ENCODE results near the gene ANKRD66. TPM values are rescaled to one million over a fixed set of nuclear protein-coding genes. Genes with fewer than 3 reads are reported as not detected.
"Not testable (repeated sequence)": the region's sequence is repeated elsewhere in the genome, so short reads cannot be mapped to it uniquely, and the experiment has no call there.

Gene ANKRD66
- total RNA-seq, 2 donors from 2014 or later: not detected

DNA sequence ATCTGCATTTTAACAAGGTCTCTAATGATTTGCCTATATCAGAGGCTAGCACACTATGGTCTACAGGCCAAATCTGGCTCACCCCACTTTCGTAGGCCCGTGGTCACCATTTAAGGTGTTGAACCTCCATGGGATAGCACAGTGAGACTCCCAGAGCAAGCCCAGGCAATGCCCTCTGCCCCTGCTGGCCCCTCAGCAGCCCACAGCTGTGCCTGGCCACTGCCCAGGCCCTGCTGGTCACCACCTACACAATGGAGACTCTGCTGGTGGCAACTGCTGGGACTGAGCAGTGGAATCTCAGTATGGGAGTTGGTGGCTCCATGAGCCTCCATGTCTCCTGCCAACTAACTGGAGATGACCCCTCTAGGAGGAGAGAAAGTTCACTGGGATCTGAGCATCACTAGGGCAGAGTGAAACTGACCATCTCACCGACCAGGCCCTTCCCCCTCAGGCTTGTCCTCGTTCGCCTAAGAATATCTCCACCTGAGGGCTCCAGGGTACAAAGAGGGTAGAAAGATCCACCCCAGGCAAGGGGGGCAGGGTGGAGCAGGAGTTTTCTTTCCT lies 2.3 kb downstream of the ANKRD66 start:
- intact Hi-C loops (cut with DNase I): no loop called here
- no peak for DNase-seq (ENCODE audit: low spot score)

DNA sequence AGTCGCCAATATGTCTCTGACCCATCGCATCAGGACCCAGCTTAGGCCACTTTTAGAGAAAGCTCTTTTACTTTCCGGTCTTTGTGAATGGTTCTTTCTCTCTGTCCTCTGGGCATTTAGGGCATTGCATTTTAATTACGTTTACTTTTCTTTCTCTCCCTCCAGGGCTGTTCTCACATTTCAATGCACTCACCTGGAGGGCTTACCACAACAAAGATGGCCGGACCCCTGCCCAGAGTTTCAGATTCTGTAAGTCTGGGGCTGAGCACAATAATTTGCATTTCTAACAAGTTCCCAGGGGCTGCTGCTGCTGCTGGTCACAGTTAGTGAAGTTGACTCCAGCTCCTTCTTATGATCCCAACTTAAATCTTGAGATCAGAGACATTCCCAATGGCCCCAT lies 3.0 kb downstream of the ANKRD66 start:
- intact Hi-C loops (cut with DNase I): no loop called here

DNA sequence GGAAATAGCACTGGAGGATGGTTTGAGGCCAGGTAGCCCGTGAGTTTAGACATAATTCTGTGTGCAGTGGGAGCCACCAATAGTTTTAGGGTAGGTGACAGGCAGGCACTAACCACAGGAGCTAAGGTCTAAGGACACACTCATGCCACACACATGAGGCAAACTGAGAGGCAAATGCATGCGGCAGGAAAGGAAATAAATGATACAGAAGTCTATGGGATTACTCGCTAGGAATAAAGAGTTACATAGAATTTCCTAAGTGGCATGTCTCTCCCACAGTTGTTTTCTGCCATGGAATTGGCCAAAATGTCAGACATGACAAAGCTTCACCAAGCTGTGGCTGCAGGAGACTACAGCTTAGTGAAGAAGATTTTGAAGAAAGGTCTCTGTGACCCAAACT lies 4.9 kb downstream of the ANKRD66 start:
- intact Hi-C loops (cut with DNase I): no loop called here

More for the DNA sequence above, 3.0 kb downstream of the ANKRD66 start:
- DNase-seq (ENCODE audit: low spot score): no peak

DNA sequence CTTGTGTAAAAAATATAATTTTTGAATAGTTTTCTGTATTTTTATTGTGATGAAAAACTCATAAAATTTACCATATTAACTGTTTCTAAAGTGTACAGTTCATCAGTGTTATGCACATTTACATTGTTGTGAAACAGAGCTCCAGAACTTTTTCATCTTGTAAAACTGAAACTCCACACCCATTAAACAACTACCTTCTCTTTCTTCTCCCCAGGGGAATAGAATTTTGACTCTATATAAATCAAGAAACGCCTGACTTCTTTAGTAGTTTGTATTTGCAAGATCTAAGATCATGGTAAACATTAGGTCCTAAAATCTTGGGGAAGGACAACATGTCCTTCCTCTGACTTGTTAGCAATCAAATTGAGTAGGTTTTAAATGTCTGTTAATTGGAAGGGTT lies 9.1 kb downstream of the ANKRD66 start:
- intact Hi-C loops (cut with DNase I): no loop called here

More for the DNA sequence above, 4.9 kb downstream of the ANKRD66 start:
- no peak for DNase-seq (ENCODE audit: low spot score)

DNA sequence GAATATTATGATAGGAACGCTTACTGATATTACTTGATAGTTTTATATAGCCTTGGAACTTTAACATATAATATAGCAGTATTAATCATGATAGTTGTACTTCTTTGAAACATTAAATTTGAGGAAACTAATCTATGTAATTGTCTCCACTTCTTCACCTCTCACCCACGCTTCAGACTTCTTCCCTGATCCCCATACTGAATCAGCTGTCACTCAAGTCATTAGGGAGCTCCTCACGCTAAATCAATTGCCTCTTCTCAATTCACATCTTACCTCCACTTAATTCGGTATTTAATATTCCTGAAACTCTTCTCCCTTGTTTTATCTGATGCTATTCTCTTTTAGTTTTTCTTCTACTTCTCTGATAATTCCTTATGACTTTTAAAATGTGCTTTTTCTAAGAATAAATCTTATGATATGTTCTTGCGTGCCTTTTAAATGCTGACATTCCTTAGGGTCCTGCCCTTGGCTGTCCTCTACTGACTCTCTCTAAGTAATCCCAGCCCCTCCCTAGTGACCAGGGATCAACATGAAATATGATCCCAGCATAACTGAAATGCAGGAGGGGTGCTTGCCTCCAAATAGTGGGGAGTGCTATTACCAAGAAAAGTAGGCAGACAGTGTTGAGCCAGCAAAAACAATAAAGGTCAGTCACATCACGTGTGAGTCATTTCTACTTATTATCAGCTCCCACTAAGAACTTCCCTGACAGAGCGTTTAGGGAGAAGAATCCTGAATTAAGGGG lies 9.9 kb downstream of the ANKRD66 start:
- intact Hi-C loops (cut with DNase I): no loop called here
- no peak for DNase-seq (ENCODE audit: low spot score)

More for the DNA sequence above, 9.1 kb downstream of the ANKRD66 start:
- no peak for DNase-seq (ENCODE audit: low spot score)

DNA sequence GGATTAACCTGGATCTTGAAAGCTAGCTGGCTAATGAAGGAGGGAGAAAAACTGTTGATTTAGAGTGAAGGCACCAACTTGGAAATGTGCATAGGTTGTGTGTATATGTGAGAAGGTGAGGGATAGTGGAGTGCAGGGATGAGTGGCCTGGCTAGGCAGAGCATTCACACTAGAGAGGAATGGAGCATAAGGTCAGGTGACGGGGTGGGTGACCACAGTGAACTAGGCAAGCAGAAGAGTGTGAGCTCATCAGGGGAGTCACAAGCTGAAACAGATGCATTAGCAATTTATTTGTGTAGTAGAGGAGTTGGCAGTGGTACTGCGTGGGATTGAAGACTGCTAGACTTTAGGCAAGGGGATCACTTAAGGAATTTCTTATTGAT lies 10.5 kb downstream of the ANKRD66 start:
- intact Hi-C loops (cut with DNase I): no loop called here
- DNase-seq (ENCODE audit: low spot score): no peak

DNA sequence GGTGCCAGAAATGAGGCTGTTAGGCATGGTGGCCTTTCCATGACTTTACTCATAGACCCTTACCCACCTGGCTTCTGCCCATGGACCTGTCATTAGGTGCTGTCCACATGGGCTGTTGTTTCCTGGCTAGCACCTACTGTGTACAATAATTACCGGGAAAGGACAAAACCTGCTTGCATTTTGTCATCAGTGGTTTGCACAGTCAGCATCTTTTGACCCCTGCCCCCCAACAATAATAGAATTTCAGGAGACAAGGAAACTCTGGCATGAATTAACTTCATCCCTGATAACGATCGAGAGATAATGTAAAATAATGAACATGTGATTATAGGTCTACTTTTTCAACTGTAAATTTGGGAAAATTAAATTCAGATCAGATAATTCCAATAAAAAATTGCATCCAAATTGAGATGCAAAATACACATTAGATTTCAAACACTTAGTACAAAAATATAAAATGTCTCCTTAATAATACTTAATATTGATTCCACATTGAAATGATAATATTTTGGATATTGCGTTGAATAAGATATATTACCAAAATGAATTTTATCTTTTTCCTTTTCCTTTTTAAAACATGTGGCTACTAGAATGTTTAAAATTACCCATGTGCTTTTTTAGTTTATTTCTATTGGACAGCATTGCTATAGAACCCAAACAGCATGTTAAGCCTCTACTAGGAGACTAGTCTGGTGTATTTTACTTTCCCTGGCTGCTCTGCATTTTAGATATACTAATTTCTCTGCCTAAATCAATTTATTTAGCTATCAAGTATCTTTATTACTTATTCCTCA lies 12.4 kb downstream of the ANKRD66 start:
- no peak for DNase-seq (ENCODE audit: low spot score)
- intact Hi-C loops (cut with DNase I): no loop called here

DNA sequence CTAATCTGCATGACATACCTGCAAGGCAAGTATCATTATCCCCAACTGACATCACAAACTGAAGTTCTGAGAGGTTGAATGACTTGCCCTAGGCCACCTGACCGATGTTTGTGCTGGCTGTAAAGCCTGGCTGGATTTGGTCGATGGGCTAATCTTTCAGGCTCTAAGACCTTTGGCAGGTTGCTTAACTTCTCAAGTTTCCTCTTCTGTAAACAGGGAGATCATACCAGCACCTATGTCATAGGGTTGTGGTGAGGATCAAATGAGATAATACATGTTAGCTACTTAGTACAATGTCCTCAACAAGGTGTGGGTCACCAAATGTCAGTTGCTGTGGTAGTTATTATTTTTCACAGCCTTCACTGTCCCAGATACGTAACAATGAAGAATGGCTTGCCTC lies 14.2 kb downstream of the ANKRD66 start:
- intact Hi-C loops (cut with DNase I): no loop called here
- DNase-seq (ENCODE audit: low spot score): no peak

DNA sequence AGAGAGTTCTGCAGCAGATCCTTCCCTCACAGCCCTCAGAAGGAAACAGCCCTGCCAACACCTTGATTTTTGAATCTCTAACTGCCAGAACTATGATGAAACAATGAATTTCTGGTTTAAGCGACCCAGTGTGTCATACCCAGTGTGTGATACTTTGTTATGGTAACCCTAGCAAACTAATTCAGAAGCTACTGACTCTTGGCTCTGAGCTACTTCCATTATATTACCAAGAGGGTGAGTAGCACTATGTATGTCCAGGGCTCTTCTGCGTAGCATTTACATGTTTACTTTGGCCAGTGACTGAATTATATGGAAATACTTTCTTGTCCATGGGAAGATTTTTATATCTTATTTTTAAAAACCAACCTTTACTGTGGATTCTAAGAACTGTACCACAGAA lies 16.7 kb downstream of the ANKRD66 start:
- no peak for DNase-seq (ENCODE audit: low spot score)
- intact Hi-C loops (cut with DNase I): no loop called here

DNA sequence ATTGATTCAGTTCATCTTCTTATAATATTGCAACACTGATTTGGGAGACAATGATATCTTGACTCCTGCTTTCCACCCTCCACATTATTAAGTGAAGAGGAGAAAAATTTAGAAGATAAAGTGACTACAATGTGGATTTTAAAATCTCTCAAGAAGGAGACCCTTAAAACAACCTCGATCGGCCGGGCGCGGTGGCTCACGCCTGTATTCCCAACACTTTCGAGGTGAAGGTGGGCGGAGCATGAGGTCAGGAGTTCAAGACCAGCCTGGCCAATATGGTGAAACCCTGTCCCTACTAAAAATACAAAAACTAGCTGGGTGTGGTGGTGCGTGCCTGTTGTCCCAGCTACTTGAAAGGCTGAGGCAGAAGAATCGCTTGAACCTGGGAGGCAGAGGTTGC lies 17.5 kb downstream of the ANKRD66 start:
- DNase-seq (ENCODE audit: low spot score); intact Hi-C loops (cut with DNase I): not testable (repeated sequence)

DNA sequence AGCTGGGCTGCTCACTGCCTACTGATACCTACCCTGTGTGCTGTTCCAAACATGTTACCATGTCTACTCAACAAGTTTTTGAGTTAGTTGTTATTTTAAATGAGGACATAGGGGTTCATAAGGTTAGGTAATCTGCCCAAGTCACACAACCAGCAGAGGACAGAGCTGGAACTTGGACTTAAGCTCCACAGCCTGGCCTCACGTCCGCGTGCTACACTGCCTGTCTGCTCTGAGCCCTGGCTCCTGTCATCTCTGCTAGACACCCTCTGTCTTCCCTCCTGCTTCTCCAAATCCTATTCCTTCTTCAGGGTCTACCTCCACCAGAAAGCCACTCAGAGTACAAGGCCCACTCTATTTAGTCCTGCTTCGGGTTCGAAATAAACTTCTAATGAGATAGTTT lies 18.2 kb downstream of the ANKRD66 start:
- intact Hi-C loops (cut with DNase I): no loop called here
- no peak for DNase-seq (ENCODE audit: low spot score)

DNA sequence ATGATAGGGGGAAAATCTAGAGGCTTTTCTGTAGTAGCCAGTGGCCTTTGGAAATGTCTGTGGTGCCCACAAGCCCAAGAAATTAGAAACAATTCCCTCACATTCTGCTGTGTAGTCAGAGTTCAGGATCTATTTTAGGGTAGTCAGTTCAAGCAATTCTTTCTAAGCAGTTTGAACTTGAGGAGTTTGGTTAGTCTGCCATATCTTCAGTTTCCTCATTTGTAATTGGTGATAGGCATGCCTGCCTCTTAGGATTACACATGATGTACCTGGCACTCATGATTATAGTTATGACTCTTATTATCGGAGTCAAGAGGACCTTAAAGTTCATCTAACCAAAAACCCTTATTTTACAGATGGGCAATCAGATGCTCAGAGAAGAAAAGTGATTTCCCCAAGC lies 25.3 kb downstream of the ANKRD66 start:
- no peak for DNase-seq (ENCODE audit: low spot score)
- intact Hi-C loops (cut with DNase I): no loop called here

DNA sequence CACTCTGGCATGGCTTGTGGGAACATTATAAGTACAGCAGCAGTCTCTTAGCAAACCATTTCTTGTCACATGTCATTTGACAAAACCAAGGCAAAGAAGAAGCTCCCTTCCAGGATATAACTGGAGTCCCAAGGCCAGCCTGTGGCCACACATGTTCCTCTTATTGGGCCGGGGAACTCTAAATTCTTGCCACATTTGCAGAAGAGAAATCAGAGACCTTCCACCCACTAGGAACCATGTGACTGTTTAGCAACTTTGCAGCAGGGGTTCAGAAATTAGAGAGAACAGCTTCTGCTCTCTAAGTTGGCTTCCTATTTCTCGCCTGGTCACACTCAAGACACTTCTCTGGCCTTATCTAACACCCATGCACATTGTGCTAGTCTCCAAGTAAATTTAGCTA lies 26.0 kb downstream of the ANKRD66 start:
- intact Hi-C loops (cut with DNase I): no loop called here
- no peak for DNase-seq (ENCODE audit: low spot score)

DNA sequence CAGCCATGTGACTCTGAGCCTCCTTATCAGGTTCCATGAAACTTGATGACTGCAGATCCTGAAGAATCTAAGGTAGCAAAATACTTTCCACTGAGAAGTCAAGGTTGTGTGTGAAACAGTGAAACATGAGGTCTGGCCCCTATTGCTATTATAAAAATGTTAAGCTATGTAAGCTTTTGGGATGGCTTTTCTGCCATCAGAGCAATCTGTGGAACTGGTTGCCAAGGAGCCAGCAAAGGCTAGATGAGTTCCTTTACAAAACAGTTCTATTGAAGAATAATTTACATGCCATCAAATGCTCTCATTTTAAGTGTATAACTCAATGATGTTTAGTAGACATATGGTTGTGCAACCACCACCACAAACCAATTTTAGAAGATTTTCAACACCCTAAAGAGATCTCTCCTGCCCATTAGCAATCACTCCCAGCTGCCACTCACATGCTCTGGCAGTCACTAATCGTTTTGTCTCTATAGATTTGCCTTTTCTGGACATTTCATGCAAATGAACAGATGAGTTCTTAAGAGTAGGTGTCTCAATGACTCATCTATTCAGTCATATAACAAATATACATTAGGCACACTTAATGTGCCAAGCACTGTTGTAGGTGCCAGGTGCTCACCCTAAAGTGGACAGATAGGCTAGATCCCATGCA lies 26.6 kb downstream of the ANKRD66 start:
- intact Hi-C loops (cut with DNase I): no loop called here
- no peak for DNase-seq (ENCODE audit: low spot score)

DNA sequence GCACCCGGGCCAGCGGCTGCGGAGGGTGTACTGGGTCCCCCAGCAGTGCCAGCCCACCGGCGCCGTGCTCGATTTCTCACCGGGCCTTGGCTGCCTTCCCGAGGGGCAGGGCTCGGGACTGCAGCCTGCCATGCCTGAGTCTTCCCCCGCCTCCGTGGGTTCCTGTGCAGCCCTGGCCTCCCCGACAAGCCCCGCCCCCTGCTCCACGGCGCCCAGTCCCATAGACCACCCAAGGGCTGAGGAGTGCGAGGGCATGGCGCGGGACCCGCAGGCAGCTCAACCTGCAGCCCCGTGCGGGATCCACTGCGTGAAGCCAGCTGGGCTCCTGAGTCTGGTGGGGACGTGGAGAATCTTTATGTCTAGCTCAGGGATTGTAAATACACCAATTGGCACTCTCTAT lies 28.0 kb downstream of the ANKRD66 start:
- DNase-seq (ENCODE audit: low spot score); intact Hi-C loops (cut with DNase I): not testable (repeated sequence)

DNA sequence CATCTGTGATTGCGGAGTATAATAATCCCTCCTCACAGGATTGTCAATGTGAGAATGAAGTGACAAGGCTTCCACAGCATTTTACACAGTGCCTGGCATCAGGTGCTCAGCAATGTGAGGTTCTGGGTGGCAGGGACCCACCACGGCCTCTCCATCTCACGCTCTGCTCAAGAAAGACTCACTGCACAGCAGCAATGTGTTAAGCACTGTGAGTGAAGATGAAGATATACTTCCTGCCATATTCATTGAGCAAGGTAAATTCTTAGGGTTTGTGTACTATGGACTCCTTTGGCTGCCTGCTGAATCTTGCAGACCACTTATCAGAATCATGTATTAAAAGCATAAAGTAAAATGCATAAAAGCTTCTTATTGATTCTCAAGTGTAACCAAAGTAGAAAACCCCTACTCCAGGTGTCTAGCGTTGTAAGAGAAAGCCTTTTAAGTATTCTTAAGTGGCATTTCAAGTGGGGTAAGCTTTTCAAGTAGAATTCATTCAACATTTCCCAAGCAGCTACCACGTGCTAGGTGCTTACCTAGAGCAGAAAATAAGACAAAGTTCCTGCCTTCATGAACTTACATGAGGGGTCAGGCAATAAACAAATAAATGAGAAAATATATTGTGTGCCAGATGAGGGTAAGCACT lies 29.5 kb downstream of the ANKRD66 start:
- intact Hi-C loops (cut with DNase I): no loop called here
- no peak for DNase-seq (ENCODE audit: low spot score)

DNA sequence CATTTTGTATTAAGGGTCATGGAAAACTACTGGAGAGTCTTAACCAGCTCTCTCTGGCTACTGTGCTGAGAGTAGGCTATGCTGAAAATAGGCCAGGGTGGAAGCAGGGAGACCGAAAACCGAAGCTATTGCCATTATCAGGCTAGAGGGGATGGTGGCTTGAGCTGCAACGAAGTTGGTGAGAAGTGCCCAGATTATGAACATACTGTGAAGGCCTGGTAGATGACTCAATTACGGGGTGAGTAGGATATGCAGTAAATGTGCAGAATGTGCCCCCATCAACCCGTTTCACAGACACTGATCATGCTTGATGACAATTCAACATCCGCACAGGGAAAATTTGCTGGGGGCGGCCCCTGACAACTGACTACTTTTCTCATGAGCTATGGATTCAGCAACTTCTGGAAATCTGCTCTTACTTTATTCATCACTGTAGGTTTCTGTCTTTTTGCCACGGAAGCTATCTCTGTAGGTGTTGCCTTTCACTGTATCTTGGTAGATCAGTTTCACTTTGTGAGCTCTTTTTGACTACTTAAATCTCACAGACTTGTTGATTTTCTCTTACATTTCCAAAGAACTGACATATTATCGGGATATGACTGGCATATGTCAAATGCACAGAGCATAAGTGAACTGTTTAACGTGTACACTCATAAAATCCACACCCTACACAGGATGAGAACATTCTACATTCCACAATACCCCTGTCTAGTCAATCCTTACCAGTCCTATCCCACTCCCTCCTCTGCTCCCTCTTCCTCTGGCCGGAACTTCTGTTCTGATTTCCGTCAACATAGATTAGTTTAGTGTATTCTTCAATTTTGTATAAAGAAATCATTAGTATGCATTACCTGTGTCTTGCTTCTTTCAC lies 31.0 kb downstream of the ANKRD66 start:
- intact Hi-C loops (cut with DNase I): no loop called here
- DNase-seq (ENCODE audit: low spot score): no peak

DNA sequence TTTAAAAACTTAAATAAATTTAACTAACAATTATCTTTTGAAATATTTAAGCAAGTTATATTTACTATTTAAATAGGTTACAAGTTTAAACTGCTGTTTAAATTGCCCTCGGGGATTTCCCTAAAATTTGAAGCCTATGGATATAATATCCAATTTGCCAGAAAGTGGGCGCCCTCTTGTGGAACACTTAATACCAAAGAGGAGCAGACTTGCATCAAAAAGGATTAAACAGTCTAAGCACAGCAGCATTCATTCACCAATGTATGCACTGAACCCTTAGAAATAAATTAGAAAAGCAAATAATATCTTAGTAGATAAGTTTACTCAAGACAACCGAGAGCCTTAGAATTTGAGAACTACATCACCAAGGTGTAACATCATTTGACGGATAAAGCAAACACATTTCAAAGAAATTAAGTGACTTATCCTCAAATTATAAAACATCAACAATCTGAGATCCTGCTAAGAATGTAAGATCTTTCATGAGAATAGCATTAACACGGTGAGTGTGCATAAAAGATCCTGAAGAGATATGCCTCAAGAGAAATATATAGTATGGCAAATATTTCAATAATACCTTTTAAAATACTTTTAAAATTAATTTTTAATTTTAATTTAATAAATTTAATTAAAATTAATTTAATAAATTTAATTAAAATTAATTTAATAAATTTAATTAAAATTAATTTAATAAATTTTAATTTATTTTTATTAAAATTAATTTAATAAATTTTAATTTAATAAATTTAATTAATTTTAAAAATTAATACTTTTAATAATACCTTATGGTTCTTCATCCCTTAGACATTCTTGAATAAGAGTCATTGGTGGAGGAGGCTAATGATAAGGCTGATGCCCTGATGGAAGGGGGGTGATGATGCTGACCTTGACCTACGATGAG lies 35.0 kb downstream of the ANKRD66 start:
- DNase-seq (ENCODE audit: low spot score): no peak
- intact Hi-C loops (cut with DNase I): no loop called here

Measured in posterior vena cava (tissue), 2 donors.